Upper lobe of left lung (tissue), 6 donors: ENCODE measurements around the gene PTPRD. TPM values are rescaled to one million over a fixed set of nuclear protein-coding genes. Genes with fewer than 3 reads are reported as not detected.

Experiments
- ATAC-seq, 2 donors: fragments of 200-7000 bp; cut with Tn5 transposase; one replicate each; pipeline ENCODE4 v1.9.1; 2022; ENCODE audit warnings: mild to moderate bottlenecking in 2 of 2, moderate library complexity in 2 of 2; ENCODE audit not compliant: low FRiP score in 2 of 2
- DNase-seq, 2 donors: peaks; one replicate each; pipeline ENCODE4 v3.0.0-alpha.2; 2019 to 2020
- H3K27ac ChIP-seq, 4 donors: fragments of 200-600 bp; sonication (generic); one replicate each; pipeline ENCODE4 v1.5.1; 2016 to 2019
- H3K27me3 ChIP-seq, 4 donors: fragments of 200-600 bp; sonication (generic); one replicate each; pipeline ENCODE4 v1.5.1; 2017 to 2019
- H3K36me3 ChIP-seq, 4 donors: fragments of 200-600 bp; sonication (generic); one replicate each; pipeline ENCODE4 v1.5.1; 2016 to 2019
- H3K4me1 ChIP-seq, 4 donors: fragments of 200-600 bp; sonication (generic); one replicate each; pipeline ENCODE4 v1.5.1; 2018 to 2019
- H3K4me3 ChIP-seq, 4 donors: fragments of 200-600 bp; sonication (generic); one replicate each; pipeline ENCODE4 v1.5.1; 2017 to 2019; ENCODE audit warnings: mild to moderate bottlenecking in 2 of 4, moderate library complexity in 1 of 4
- H3K9me3 ChIP-seq, 4 donors: fragments of 200-600 bp; sonication (generic); one replicate each; pipeline ENCODE4 v1.5.1; 2018 to 2019
- CTCF ChIP-seq, 6 experiments: fragments of 450-650 bp in 4 of 6; fragments of 200-600 bp in 2 of 6; sonication (generic) in 2 of 6; IDR thresholded peaks; one replicate each; pipeline ENCODE4 v1.5.1; 2016 to 2019; ENCODE audit warnings: antibody characterized with exemption in 6 of 6
- EP300 ChIP-seq, 4 donors: sonication (generic); formaldehyde crosslinking; IDR thresholded peaks; one replicate each; pipeline ENCODE4 v1.5.1; 2017; ENCODE audit warnings: antibody characterized with exemption in 4 of 4, control low read depth in 2 of 4
- POLR2A ChIP-seq, 4 donors: fragments of 450-650 bp; IDR thresholded peaks; one replicate each; pipeline ENCODE4 v1.5.1; 2016 to 2017; ENCODE audit warnings: antibody characterized with exemption in 4 of 4, mild to moderate bottlenecking in 2 of 4
- POLR2AphosphoS5 ChIP-seq, 2 donors: sonication (generic); formaldehyde crosslinking; IDR thresholded peaks; one replicate each; pipeline ENCODE4 v1.5.1; 2017; ENCODE audit warnings: antibody characterized with exemption in 2 of 2
- WGBS, 2 donors: methylation state at CpG; one replicate each; pipeline ENCODE4 v1.1.5; 2017 to 2018; 5-methylcytosine and 5-hydroxymethylcytosine counted together
- total RNA-seq, 6 donors: library from RNA; depleted of rRNA in 4 of 6; stranded (reverse); fragments of >200 nt in 4 of 6; gene quantifications; one replicate each; pipeline versions ENCODE4 v1.1.0 to v1.2.1, GENCODE V29; 2016 to 2021
- donor health status: DM: no; HTN: no; CAD: no; lungs with moderate emphysema.
- donor health status: DM: no; HTN: yes; CAD: no; lungs with severe emphysema.

The PTPRD gene
- total RNA-seq, 6 donors from 2014 or later = 7.4 to 46.1 (median 14.5) TPM

GRCh38 chr9:10434412-10434811, 178.4 kb downstream of the PTPRD start:
- TF ChIP-seq CTCF (IDR thresholded peaks at IDR 0.05) = no peak
- TF ChIP-seq EP300 (IDR thresholded peaks at IDR 0.05) = no peak
- no peak for TF ChIP-seq POLR2AphosphoS5 (IDR thresholded peaks at IDR 0.05)
- TF ChIP-seq POLR2A (IDR thresholded peaks at IDR 0.05) = no peak
- H3K27ac ChIP-seq = no peak overlapping the region
- H3K4me1 ChIP-seq = no peaks in the 10 kb centered on the region
- H3K27me3 ChIP-seq = no peaks in the 10 kb centered on the region
- no peak overlapping the region for H3K4me3 ChIP-seq
- no peaks in the 10 kb centered on the region for H3K9me3 ChIP-seq
- H3K36me3 ChIP-seq = no peaks in the 10 kb centered on the region
- ATAC-seq (no peak), DNase-seq (no peak)
- WGBS, 2 donors = 93 to 97% methylated on average over 1 of the region's 1 CpG

GRCh38 chr9:10411272-10411671, 201.5 kb downstream of the PTPRD start:
- Histone ChIP-seq H3K4me1 (no peaks in the 10 kb centered on the region), H3K27me3 (no peaks in the 10 kb centered on the region), H3K27ac (no peak overlapping the region), H3K36me3 (no peaks in the 10 kb centered on the region), H3K4me3 (no peak overlapping the region), H3K9me3 (no peaks in the 10 kb centered on the region)
- ATAC-seq (no peak), DNase-seq (no peak)
- TF ChIP-seq POLR2A (IDR thresholded peaks at IDR 0.05) = no peak
- TF ChIP-seq POLR2AphosphoS5 (IDR thresholded peaks at IDR 0.05) = no peak
- no peak for TF ChIP-seq CTCF (IDR thresholded peaks at IDR 0.05)
- TF ChIP-seq EP300 (IDR thresholded peaks at IDR 0.05) = no peak

- Histone ChIP-seq H3K4me1 (no peaks in the 10 kb centered on the region), H3K27ac (no peak overlapping the region), H3K36me3 (no peaks in the 10 kb centered on the region), H3K27me3 (no peaks in the 10 kb centered on the region), H3K4me3 (no peak overlapping the region), H3K9me3 (no peaks in the 10 kb centered on the region)
- ATAC-seq = no peak
- DNase-seq = no peak
- no peak for TF ChIP-seq POLR2AphosphoS5 (IDR thresholded peaks at IDR 0.05)
- TF ChIP-seq CTCF (IDR thresholded peaks at IDR 0.05) = no peak
- TF ChIP-seq POLR2A (IDR thresholded peaks at IDR 0.05) = no peak
- TF ChIP-seq EP300 (IDR thresholded peaks at IDR 0.05) = no peak
- WGBS, 2 donors = 84 to 97% methylated on average over 1 of the region's 1 CpG
Observed at GRCh38 chr9:10403283-10403682, 209.5 kb downstream of the PTPRD start.

- no peak overlapping the region for H3K4me3 ChIP-seq
- TF ChIP-seq CTCF (IDR thresholded peaks at IDR 0.05) (no peak), EP300 (IDR thresholded peaks at IDR 0.05) (no peak), POLR2AphosphoS5 (IDR thresholded peaks at IDR 0.05) (no peak), POLR2A (IDR thresholded peaks at IDR 0.05) (no peak)
- no peak overlapping the region for H3K27ac ChIP-seq
- no peaks in the 10 kb centered on the region for H3K27me3 ChIP-seq
- DNase-seq = no peak
- H3K36me3 ChIP-seq = no peaks in the 10 kb centered on the region
- ATAC-seq = no peak
- H3K9me3 ChIP-seq = no peaks in the 10 kb centered on the region
- 54 to 56% methylated on average over 2 of the region's 2 CpGs for WGBS, 2 donors
- no peaks in the 10 kb centered on the region for H3K4me1 ChIP-seq
Observed at GRCh38 chr9:10396615-10397014, 216.2 kb downstream of the PTPRD start.

GRCh38 chr9:10387282-10387681, 225.5 kb downstream of the PTPRD start:
- no peak overlapping the region for H3K27ac ChIP-seq
- H3K27me3 ChIP-seq = no peaks in the 10 kb centered on the region
- TF ChIP-seq EP300 (IDR thresholded peaks at IDR 0.05) = no peak
- no peak for TF ChIP-seq CTCF (IDR thresholded peaks at IDR 0.05)
- TF ChIP-seq POLR2A (IDR thresholded peaks at IDR 0.05) = no peak
- TF ChIP-seq POLR2AphosphoS5 (IDR thresholded peaks at IDR 0.05) = no peak
- H3K4me3 ChIP-seq = no peak overlapping the region
- no peaks in the 10 kb centered on the region for H3K9me3 ChIP-seq
- ATAC-seq = no peak
- DNase-seq = no peak
- H3K4me1 ChIP-seq = no peaks in the 10 kb centered on the region
- no peaks in the 10 kb centered on the region for H3K36me3 ChIP-seq
- WGBS, 2 donors = 92 to 100% methylated on average over 1 of the region's 1 CpG
